Hepatocyte (in vitro differentiated cells): Measurements from ENCODE around the gene TSPAN12. TPM values are rescaled to one million over a fixed set of nuclear protein-coding genes. Genes with fewer than 3 reads are reported as not detected.

Source experiments
- DNase-seq: peaks from one replicate; pipeline ENCODE4 v3.0.0-alpha.2; 2016; ENCODE audit warnings: low spot score
- H2AFZ ChIP-seq: fragments of 200-600 bp; sonication (generic); 2 replicates; pipeline ENCODE4 v1.6.0; 2016; ENCODE audit warnings: antibody characterized with exemption, mild to moderate bottlenecking
- H3K27ac ChIP-seq: fragments of 200-600 bp; sonication (generic); 2 replicates; pipeline ENCODE4 v1.5.1; 2016; ENCODE audit warnings: mild to moderate bottlenecking
- H3K27me3 ChIP-seq: fragments of 200-600 bp; sonication (generic); 2 replicates; pipeline ENCODE4 v1.6.1; 2016
- H3K36me3 ChIP-seq: fragments of 200-600 bp; sonication (generic); replicated peaks from 2 replicates; pipeline ENCODE4 v1.5.1; 2016; ENCODE audit warnings: low read depth; ENCODE audit not compliant: insufficient read depth
- H3K4me1 ChIP-seq: fragments of 200-600 bp; sonication (generic); 2 replicates; pipeline ENCODE4 v1.5.1; 2016; ENCODE audit warnings: mild to moderate bottlenecking, moderate library complexity; ENCODE audit not compliant: insufficient read depth
- H3K4me2 ChIP-seq: fragments of 200-600 bp; sonication (generic); 2 replicates; pipeline ENCODE4 v1.6.0; 2016
- H3K4me3 ChIP-seq: fragments of 200-600 bp; sonication (generic); 2 replicates; pipeline ENCODE4 v1.5.1; 2016; ENCODE audit warnings: mild to moderate bottlenecking
- H3K79me2 ChIP-seq: fragments of 200-600 bp; sonication (generic); 2 replicates; pipeline ENCODE4 v1.6.0; 2017; ENCODE audit warnings: mild to moderate bottlenecking
- H3K9me2 ChIP-seq: fragments of 200-600 bp; sonication (generic); replicated peaks from 2 replicates; pipeline ENCODE4 v1.6.0; 2017; ENCODE audit warnings: mild to moderate bottlenecking; ENCODE audit not compliant: insufficient read depth
- H3K9me3 ChIP-seq: fragments of 200-600 bp; sonication (generic); 2 replicates; pipeline ENCODE4 v1.5.1; 2016; ENCODE audit warnings: low read depth, mild to moderate bottlenecking
- H4K20me1 ChIP-seq: fragments of 200-600 bp; sonication (generic); 2 replicates; pipeline ENCODE4 v1.6.0; 2016; ENCODE audit warnings: mild to moderate bottlenecking; ENCODE audit not compliant: insufficient read depth, poor library complexity, severe bottlenecking
- EZH2 ChIP-seq: fragments of 200-600 bp; sonication (generic); IDR thresholded peaks from 2 replicates; pipeline ENCODE4 v1.6.1; 2016; ENCODE audit warnings: antibody characterized with exemption, mild to moderate bottlenecking, borderline replicate concordance
- EZH2phosphoT487 ChIP-seq: fragments of 200-600 bp; sonication (generic); IDR thresholded peaks from one replicate; pipeline ENCODE4 v1.6.1; 2018; ENCODE audit warnings: antibody characterized with exemption, mild to moderate bottlenecking, low read depth, moderate library complexity; ENCODE audit not compliant: unreplicated experiment, severe bottlenecking
- WGBS: methylation state at CpG from one replicate; pipeline ENCODE4 v1.1.6; 2016; ENCODE audit warnings: low lambda C conversion rate; ENCODE audit errors: missing lambda C conversion rate; 5-methylcytosine and 5-hydroxymethylcytosine counted together
- polyA plus RNA-seq: library from polyadenylated mRNA; unstranded; fragments of >200 nt; fragmentation: Nextera tagmentation; extraction: Ambion mirVana; gene quantifications from 2 replicates; pipeline ENCODE4 v1.2.1, GENCODE V29; 2016
- total RNA-seq: library from RNA; depleted of rRNA; stranded (reverse); fragments of >200 nt; gene quantifications from 2 replicates; pipeline ENCODE4 v1.2.3, GENCODE V29; 2014
- TF ChIP-seq, protein P1 (sequence below): fragments of 200-600 bp; sonication (generic); IDR thresholded peaks from 2 replicates; pipeline ENCODE4 v1.5.1; 2016; ENCODE audit warnings: antibody characterized with exemption, mild to moderate bottlenecking; ENCODE audit not compliant: poor library complexity

Gene TSPAN12
- total and polyA plus RNA-seq, 2 experiments from 2014 or later = 16.8 to 26.0 TPM

DNA sequence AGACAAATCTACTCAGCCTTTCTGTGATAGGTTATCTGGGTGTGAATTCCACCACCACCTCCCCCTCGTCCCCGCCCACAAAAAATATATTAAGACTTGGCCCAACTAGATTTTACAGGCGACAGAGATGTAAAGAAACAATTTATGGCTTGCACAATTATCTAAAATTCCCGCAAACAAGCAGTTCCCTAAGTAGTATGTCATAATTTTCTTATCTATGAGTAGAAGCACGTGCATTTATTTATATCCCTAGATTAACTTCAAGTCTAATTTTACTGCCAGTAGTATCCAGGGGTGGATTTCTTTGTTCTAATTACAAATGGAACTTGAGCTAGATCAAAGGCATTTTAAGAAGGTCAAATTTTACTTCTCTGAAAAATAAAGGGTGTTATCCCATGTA is 1.7 kb downstream of the TSPAN12 start:
- Histone ChIP-seq H3K9me2 (no peaks in the 10 kb centered on the region), H3K9me3 (no peaks in the 10 kb centered on the region), H3K36me3 (no peaks in the 10 kb centered on the region), H3K27ac (peak overlapping the region; percentile 92), H4K20me1 (no peaks in the 10 kb centered on the region), H2AFZ (peak overlapping the region; percentile 70), H3K4me1 (no peaks in the 10 kb centered on the region), H3K79me2 (peaks cover 3% of the 10 kb centered on the region), H3K4me3 (no peak overlapping the region), H3K4me2 (peak overlapping the region; percentile 92), H3K27me3 (no peaks in the 10 kb centered on the region)
- 52% methylated on average over 5 of the region's 5 CpGs for WGBS
- TF ChIP-seq EZH2 = no peak
- TF ChIP-seq, protein P1, sequence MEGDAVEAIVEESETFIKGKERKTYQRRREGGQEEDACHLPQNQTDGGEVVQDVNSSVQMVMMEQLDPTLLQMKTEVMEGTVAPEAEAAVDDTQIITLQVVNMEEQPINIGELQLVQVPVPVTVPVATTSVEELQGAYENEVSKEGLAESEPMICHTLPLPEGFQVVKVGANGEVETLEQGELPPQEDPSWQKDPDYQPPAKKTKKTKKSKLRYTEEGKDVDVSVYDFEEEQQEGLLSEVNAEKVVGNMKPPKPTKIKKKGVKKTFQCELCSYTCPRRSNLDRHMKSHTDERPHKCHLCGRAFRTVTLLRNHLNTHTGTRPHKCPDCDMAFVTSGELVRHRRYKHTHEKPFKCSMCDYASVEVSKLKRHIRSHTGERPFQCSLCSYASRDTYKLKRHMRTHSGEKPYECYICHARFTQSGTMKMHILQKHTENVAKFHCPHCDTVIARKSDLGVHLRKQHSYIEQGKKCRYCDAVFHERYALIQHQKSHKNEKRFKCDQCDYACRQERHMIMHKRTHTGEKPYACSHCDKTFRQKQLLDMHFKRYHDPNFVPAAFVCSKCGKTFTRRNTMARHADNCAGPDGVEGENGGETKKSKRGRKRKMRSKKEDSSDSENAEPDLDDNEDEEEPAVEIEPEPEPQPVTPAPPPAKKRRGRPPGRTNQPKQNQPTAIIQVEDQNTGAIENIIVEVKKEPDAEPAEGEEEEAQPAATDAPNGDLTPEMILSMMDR = no peak
- no peak for TF ChIP-seq EZH2phosphoT487
- no peak for DNase-seq

DNA sequence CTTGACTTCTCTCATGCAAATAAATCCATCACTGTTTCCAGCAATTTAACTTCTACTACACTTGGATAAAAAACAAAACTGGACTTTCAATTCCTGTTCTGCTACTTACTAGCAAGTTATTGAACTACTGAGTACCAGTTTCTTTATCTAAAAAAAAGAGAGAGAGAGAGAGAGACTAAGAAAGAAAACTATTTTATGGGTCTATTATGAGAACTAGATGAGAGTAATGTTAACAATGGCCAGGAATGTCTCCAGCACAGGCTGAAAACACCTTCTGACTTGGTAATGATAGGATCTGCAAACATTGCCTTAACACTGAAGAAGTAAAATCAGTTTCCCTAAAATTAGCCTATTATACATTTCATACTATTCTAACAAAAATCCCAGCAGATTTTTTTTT is 5.2 kb downstream of the TSPAN12 start:
- H3K36me3 ChIP-seq = no peaks in the 10 kb centered on the region
- no peak overlapping the region for H3K4me2 ChIP-seq
- no peaks in the 10 kb centered on the region for H3K9me3 ChIP-seq
- DNase-seq = no peak
- no peaks in the 10 kb centered on the region for H4K20me1 ChIP-seq
- H3K27ac ChIP-seq = no peak overlapping the region
- H3K79me2 ChIP-seq = peaks cover 3% of the 10 kb centered on the region
- H2AFZ ChIP-seq = no peak overlapping the region
- no peak overlapping the region for H3K4me3 ChIP-seq
- TF ChIP-seq EZH2phosphoT487 (no peak), EZH2 (no peak)
- TF ChIP-seq, protein P1 = no peak
- H3K27me3 ChIP-seq = no peaks in the 10 kb centered on the region
- H3K4me1 ChIP-seq = no peaks in the 10 kb centered on the region
- no peaks in the 10 kb centered on the region for H3K9me2 ChIP-seq

DNA sequence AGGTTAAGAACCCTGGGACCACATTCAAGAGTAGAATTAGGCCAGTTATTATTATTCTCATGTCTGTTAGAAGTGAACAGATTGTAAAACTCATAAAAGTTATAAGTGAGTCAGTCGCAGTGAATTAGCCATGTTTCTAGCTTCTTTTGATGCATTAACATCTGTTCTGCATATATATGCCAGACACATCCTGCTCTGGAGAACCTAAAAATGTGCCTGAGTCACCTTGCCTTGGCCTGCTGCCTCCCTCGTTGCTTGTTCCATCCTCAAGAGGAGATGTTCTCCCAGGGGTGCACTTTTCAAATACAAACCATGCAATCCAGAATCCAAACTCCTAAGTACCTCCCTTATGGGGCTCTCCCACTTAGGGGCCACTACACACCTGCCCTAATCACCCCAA is 14.8 kb downstream of the TSPAN12 start:
- TF ChIP-seq, protein P1 = no peak
- TF ChIP-seq EZH2phosphoT487 (no peak), EZH2 (no peak)
- 83% methylated on average over 2 of the region's 2 CpGs for WGBS

DNA sequence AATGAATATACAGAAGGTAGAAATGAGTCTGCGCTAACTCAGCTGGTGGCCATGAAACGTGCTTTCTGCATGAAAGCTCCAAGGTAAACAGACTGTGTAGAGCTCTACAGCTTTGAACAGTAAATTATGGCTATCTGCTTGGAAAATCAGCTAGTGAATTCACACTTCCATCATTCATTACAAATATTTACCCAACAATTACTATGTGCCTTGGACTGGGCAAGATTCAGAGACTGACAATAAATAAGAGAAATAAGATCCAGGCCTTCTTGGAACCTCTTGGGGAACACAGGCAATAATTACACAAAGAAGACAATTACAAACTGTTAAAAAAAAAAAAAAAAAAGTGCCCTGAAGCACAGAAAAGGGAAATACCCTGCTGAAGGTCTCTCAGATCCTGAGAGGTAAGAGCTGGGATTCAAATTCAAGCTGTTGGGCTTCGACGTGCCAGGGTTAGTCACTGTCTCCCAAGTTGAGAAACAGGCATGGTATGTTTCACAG is 15.8 kb downstream of the TSPAN12 start:
- 55% methylated on average over 4 of the region's 4 CpGs for WGBS
- TF ChIP-seq, protein P1 = no peak
- no peaks in the 10 kb centered on the region for H3K27me3 ChIP-seq
- no peaks in the 10 kb centered on the region for H3K9me2 ChIP-seq
- H4K20me1 ChIP-seq = no peaks in the 10 kb centered on the region
- no peak overlapping the region for H2AFZ ChIP-seq
- H3K79me2 ChIP-seq = no peaks in the 10 kb centered on the region
- no peak overlapping the region for H3K4me3 ChIP-seq
- no peaks in the 10 kb centered on the region for H3K9me3 ChIP-seq
- peak overlapping the region; percentile 12 for H3K27ac ChIP-seq
- no peak overlapping the region for H3K4me2 ChIP-seq
- no peaks in the 10 kb centered on the region for H3K36me3 ChIP-seq
- H3K4me1 ChIP-seq = no peaks in the 10 kb centered on the region
- peak; percentile 12 for DNase-seq

More for the DNA sequence above, 14.8 kb downstream of the TSPAN12 start:
- Histone ChIP-seq H2AFZ (no peak overlapping the region), H3K4me2 (no peak overlapping the region), H3K9me3 (no peaks in the 10 kb centered on the region), H4K20me1 (no peaks in the 10 kb centered on the region), H3K36me3 (no peaks in the 10 kb centered on the region), H3K27me3 (no peaks in the 10 kb centered on the region), H3K9me2 (no peaks in the 10 kb centered on the region), H3K4me3 (no peak overlapping the region), H3K4me1 (no peaks in the 10 kb centered on the region), H3K79me2 (no peaks in the 10 kb centered on the region), H3K27ac (no peak overlapping the region)
- DNase-seq = no peak
